Right lobe of liver (tissue), 6 donors: ENCODE results near the gene STMN1. TPM values are rescaled to one million over a fixed set of nuclear protein-coding genes. Genes with fewer than 3 reads are reported as not detected.
A peak's percentile ranks its signal among the peaks of the same experiment; 100 is the strongest.

Experiments used
- ATAC-seq, 4 donors: fragments of 200-7000 bp; cut with Tn5 transposase; one replicate each; pipeline ENCODE4 v1.9.1; 2020; ENCODE audit warnings: mild to moderate bottlenecking in 4 of 4, moderate library complexity in 4 of 4
- DNase-seq, 3 donors: peaks; one replicate each; pipeline ENCODE4 v3.0.0-alpha.2; 2020
- H3K27ac ChIP-seq, 3 donors: fragments of 200-600 bp; one replicate each; pipeline ENCODE4 v1.8.0; 2022
- H3K27me3 ChIP-seq, 2 donors: fragments of 200-600 bp; one replicate each; pipeline ENCODE4 v1.8.0; 2022
- H3K36me3 ChIP-seq, 4 donors: fragments of 200-600 bp; sonication (generic) in 1 of 4; one replicate each; pipeline versions ENCODE4 v1.5.1 to v1.8.0; 2017 to 2022; ENCODE audit warnings: control low read depth in 1 of 4
- H3K4me1 ChIP-seq, 4 donors: fragments of 200-600 bp; sonication (generic) in 1 of 4; one replicate each; pipeline versions ENCODE4 v1.5.1 to v1.8.0; 2017 to 2022; ENCODE audit warnings: control low read depth in 1 of 4
- H3K4me3 ChIP-seq, 3 donors: fragments of 200-600 bp; one replicate each; pipeline ENCODE4 v1.8.0; 2022
- H3K9me3 ChIP-seq, 4 donors: fragments of 200-600 bp; sonication (generic) in 1 of 4; one replicate each; pipeline versions ENCODE4 v1.5.1 to v1.8.0; 2017 to 2022; ENCODE audit warnings: control low read depth in 1 of 4
- POLR2A ChIP-seq: fragments of 450-650 bp; IDR thresholded peaks from one replicate; pipeline ENCODE4 v1.6.1; 2017; ENCODE audit warnings: antibody characterized with exemption, mild to moderate bottlenecking
- WGBS: methylation state at CpG from one replicate; pipeline ENCODE4 v1.1.6; 2018; ENCODE audit warnings: low coverage, low lambda C conversion rate; ENCODE audit not compliant: insufficient coverage; ENCODE audit errors: missing lambda C conversion rate; 5-methylcytosine and 5-hydroxymethylcytosine counted together
- intact Hi-C, 2 donors: fragments of 100-400 bp; cut with DNase I; formaldehyde crosslinking; loops; one replicate each; pipeline versions ENCODE4 v1.11.2 to v1.14.1; 2022
- microRNA-seq, 2 donors: library from miRNA; unstranded; fragments of <30 nt; microRNA quantifications; one replicate each; pipeline ENCODE4, GENCODE V29; 2019 to 2020
- small RNA-seq, 2 experiments: library from RNA; depleted of rRNA; stranded (forward); fragments of <200 nt; gene quantifications; one replicate each; pipeline ENCODE3, GENCODE V24; 2016
- total RNA-seq, 6 experiments: library from RNA; depleted of rRNA in 2 of 6; stranded (reverse); fragments of >200 nt in 2 of 6; fragmentation: NEBNext Ultra II Directional in 3 of 6; extraction: Animal tissue kit (Norgen Biotek cat#: 25700) in 3 of 6; gene quantifications; one replicate each; pipeline versions ENCODE4 v1.1.0 to v1.2.4, GENCODE V29; 2016 to 2023
- TF ChIP-seq, protein P1 (sequence below), 4 donors: fragments of 200-600 bp in 3 of 4; fragments of 450-650 bp in 1 of 4; IDR thresholded peaks; one replicate each; pipeline versions ENCODE4 v1.5.1 to v1.8.0; 2016 to 2022; ENCODE audit warnings: antibody characterized with exemption in 4 of 4, mild to moderate bottlenecking in 2 of 4
- donor health status: DM: no; HTN: yes; CAD: no.
- donor health status: DM: no; HTN: no; CAD: no.
- donor health status: DM: no; HTN: no; CAD: no.
- donor health status: DM: no; HTN: yes; CAD: no.
- donor health status: DM: no; HTN: yes; CAD: no.

STMN1 gene
- total RNA-seq, 6 experiments from 2014 or later = 2.1 to 11.7 (median 6.8) TPM

DNA sequence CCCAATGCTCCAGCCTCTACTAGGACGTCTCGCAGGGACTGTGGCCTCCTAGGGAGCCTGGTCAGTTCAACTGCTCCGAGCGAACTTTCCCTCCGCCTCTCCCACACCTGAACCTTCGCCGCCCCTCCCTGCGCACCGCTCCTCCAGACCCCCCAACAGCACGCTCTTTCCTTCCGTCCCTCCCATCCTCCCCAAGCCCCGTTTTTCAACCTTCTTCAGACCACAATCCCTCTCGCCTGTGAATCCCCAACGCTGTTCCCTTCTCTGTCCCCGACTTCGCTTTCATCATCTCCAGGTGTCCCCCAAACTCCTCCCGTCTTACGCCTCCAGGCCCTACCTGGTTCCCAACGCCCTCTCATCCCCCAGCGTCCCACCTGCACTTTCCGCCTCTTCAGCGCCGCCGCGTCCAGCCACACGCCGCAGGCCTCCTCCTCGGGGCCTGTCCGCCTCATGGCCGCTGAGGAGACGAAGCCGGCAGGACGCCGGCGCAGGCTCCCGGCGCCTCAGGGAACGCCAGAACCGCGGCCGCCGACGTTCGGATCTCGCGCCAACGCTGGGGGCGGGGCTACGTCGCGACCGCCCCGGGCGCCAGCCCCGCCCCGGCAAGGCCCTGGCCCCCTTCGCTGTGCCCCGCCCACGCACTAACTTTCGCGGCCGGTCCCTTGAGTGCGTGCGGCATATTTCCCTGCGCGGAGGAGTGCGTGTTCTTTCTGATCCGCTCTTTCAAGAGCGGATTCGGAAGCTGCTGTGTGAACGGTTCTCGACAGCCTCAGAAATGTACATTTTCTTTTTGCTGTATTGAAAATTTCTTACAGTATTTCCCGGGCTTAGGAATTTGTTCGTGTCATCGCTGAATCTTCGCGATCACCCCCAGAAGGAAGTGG, 47.1 kb downstream of the STMN1 start, which contains the start of gene AUNIP:
Gene AUNIP (minus strand): TSS at position 552 of the 884 bp plus-strand sequence. CDS start 100 bp downstream, at position 452.
- H3K4me3 ChIP-seq = peak within 1 kb of the TSS; percentile 34 to 53 (median 49)
- no peaks in the 10 kb centered on the region for H3K9me3 ChIP-seq
- DNase-seq (peak; percentile 90 to 93 (median 91)), ATAC-seq (peak; percentile 97 to 99 (median 98))
- TF ChIP-seq POLR2A = peak; percentile 62
- TF ChIP-seq, protein P1, sequence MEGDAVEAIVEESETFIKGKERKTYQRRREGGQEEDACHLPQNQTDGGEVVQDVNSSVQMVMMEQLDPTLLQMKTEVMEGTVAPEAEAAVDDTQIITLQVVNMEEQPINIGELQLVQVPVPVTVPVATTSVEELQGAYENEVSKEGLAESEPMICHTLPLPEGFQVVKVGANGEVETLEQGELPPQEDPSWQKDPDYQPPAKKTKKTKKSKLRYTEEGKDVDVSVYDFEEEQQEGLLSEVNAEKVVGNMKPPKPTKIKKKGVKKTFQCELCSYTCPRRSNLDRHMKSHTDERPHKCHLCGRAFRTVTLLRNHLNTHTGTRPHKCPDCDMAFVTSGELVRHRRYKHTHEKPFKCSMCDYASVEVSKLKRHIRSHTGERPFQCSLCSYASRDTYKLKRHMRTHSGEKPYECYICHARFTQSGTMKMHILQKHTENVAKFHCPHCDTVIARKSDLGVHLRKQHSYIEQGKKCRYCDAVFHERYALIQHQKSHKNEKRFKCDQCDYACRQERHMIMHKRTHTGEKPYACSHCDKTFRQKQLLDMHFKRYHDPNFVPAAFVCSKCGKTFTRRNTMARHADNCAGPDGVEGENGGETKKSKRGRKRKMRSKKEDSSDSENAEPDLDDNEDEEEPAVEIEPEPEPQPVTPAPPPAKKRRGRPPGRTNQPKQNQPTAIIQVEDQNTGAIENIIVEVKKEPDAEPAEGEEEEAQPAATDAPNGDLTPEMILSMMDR (IDR thresholded peaks at IDR 0.05) = no peak
- H3K36me3 ChIP-seq = no peaks in the 10 kb centered on the region
- 3% methylated on average over 49 of the region's 77 CpGs for WGBS
- peak within 1 kb of the TSS; percentile 46 to 61 (median 58) for H3K27ac ChIP-seq
- H3K27me3 ChIP-seq = no peaks in the 10 kb centered on the region
- H3K4me1 ChIP-seq = peaks cover 0 to 8% (median 4%) of the 10 kb centered on the region in 4 donors
- intact Hi-C loops = no loop called here

DNA sequence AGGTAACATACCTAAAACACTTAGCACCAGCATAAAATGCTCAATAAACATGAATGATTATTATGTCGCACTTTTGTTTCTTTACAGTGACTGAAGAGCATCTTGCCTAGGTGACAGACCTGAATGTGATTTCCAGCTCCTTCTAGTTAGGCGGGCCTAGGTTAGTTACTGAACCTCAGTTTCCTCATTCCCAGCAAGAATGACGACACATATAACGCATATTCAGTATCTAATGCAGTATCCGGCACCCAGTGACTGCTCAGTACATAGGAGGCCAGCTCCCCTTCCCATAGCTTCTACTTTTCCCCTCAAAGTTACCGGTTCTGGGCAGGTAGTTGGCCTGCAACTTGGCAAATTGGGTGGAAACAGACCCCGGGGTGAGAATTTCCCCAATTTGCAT, 47.7 kb downstream of the STMN1 start:
- DNase-seq = no peak
- ATAC-seq = no peak
- TF ChIP-seq, protein P1 (IDR thresholded peaks at IDR 0.05) = no peak
- no peak for TF ChIP-seq POLR2A
- intact Hi-C loops = no loop called here
- H3K36me3 ChIP-seq = no peaks in the 10 kb centered on the region
- WGBS = 47% methylated on average over 7 of the region's 7 CpGs
- H3K9me3 ChIP-seq = no peaks in the 10 kb centered on the region
- no peaks in the 10 kb centered on the region for H3K27me3 ChIP-seq
- no peak overlapping the region for H3K4me3 ChIP-seq
- no peak overlapping the region for H3K27ac ChIP-seq
- H3K4me1 ChIP-seq = peaks cover 0 to 8% (median 4%) of the 10 kb centered on the region in 4 donors

DNA sequence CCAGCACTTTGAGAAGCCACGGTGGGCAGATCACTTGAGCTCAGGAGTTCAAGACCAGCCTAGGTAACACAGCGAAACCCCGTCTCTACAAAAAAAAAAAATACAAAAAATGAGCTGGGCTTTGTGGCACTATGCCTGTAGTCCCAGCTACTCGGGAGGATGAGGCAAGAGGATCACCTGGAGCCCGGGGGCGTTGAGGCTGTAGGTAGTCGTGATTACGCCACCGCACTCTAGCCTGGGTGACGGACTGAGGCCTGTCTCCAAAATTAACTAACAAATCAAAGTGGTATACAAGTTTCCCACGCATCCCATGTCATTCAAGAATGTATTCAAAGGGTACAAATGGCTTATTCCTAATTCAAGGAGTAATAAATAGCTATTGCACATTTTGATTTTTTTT, 49.4 kb downstream of the STMN1 start:
- intact Hi-C loops = no loop called here
- no peak for DNase-seq
- no peaks in the 10 kb centered on the region for H3K36me3 ChIP-seq
- WGBS = 79% methylated on average over 11 of the region's 11 CpGs
- no peaks in the 10 kb centered on the region for H3K9me3 ChIP-seq
- TF ChIP-seq, protein P1 (IDR thresholded peaks at IDR 0.05) = no peak
- no peak for TF ChIP-seq POLR2A
- no peak overlapping the region for H3K27ac ChIP-seq
- H3K27me3 ChIP-seq = no peaks in the 10 kb centered on the region
- H3K4me1 ChIP-seq = peaks cover 0 to 8% (median 4%) of the 10 kb centered on the region in 4 donors
- no peak overlapping the region for H3K4me3 ChIP-seq
- no peak for ATAC-seq

DNA sequence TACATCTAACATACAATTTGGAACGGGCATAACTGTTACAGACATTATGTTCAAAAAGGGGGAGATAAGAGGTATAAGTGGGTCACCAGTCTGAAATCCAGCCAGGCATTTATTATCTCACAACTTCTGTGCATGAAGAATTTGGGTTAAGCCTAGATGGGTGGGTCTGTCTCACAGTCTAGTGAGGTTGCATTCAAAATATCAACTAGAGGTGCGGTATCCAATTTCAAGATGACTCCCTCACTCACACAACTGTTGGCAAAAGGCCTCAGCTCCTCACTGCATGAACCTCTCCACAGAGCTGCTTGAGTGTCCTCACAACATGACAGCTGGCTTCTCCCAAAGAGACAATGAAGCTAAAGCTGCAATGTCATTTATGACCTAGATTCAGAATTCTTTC, 51.7 kb downstream of the STMN1 start:
- H3K4me1 ChIP-seq = no peaks in the 10 kb centered on the region
- WGBS = 86% methylated on average over 2 of the region's 2 CpGs
- no peak for DNase-seq
- no peaks in the 10 kb centered on the region for H3K36me3 ChIP-seq
- ATAC-seq = no peak
- no peaks in the 10 kb centered on the region for H3K27me3 ChIP-seq
- no peak overlapping the region for H3K4me3 ChIP-seq
- intact Hi-C loops = no loop called here
- TF ChIP-seq POLR2A = no peak
- TF ChIP-seq, protein P1 (IDR thresholded peaks at IDR 0.05) = no peak
- no peaks in the 10 kb centered on the region for H3K9me3 ChIP-seq
- H3K27ac ChIP-seq = no peak overlapping the region

Small RNAs within 50 kb of the gene (microRNA-seq; reads per million reads assigned to microRNA genes)
- gene MIR3917 = 0 to 1.3 reads per million in 2 donors

Small RNAs within 50 kb of the gene (small RNA-seq; reads per million reads assigned to genes)
- 0 reads per million in 2 experiments for gene AL033528.1
- gene RF00019 = 0 reads per million in 2 experiments
- gene SNRPFP2 = 0 reads per million in 2 experiments

Other genes with a start within 250 kb of the STMN1 start
- gene SELENON, start 106.2 kb downstream of the STMN1 start, total RNA-seq = 10 to 100 TPM; 11.9 to 21.8 (median 17.8) TPM
- gene MTFR1L, start 86.5 kb downstream of the STMN1 start, total RNA-seq = 10 to 100 TPM; 30.8 to 48.9 (median 43.3) TPM
- under 1 TPM in 2 of 6 experiments, not detected in 4; 0.43 to 0.56 TPM for gene AUNIP, start 47.0 kb downstream of the STMN1 start, total RNA-seq
- gene PAQR7, start 30.7 kb downstream of the STMN1 start, total RNA-seq = 1 to 10 TPM in 5 of 6 experiments, under 1 TPM in 1; 0.74 to 4.8 (median 2.4) TPM
- gene PAFAH2, start 91.6 kb upstream of the STMN1 start, total RNA-seq = 10 to 100 TPM; 13.2 to 25.2 (median 18.6) TPM
- gene EXTL1, start 115.4 kb upstream of the STMN1 start, total RNA-seq = under 1 TPM in 2 of 6 experiments, not detected in 4; 0.06 to 0.19 TPM
- under 1 TPM in 5 of 6 experiments, not detected in 1; 0.07 to 0.31 (median 0.22) TPM for gene SLC30A2, start 139.7 kb upstream of the STMN1 start, total RNA-seq
- gene TRIM63, start 161.2 kb upstream of the STMN1 start, total RNA-seq = 1 to 10 TPM in 1 of 6 experiments, under 1 TPM in 2, not detected in 3; 0.18 to 3.5 (median 0.49) TPM
- gene PDIK1L, start 205.4 kb upstream of the STMN1 start, total RNA-seq = 1 to 10 TPM; 3.8 to 7.5 (median 5.1) TPM